Skin epidermis (tissue), 12 donors: Measurements from ENCODE around the gene CLIP1.
A peak's percentile ranks its signal among the peaks of the same experiment; 100 is the strongest.

Source experiments
- H3K27ac ChIP-seq, 21 experiments: fragments of 200-600 bp; sonication (generic) in 11 of 21; one replicate each; pipeline ENCODE4 v1.5.0; 2020; ENCODE audit warnings: mild to moderate bottlenecking in 3 of 21, inconsistent platforms in 2 of 21, moderate library complexity in 2 of 21
- H3K4me3 ChIP-seq, 7 experiments: fragments of 200-600 bp; sonication (generic) in 2 of 7; one replicate each; pipeline ENCODE4 v1.5.0; 2020; ENCODE audit warnings: inconsistent platforms in 2 of 7, mild to moderate bottlenecking in 2 of 7, moderate library complexity in 1 of 7

The CLIP1 gene

GRCh38 chr12:122226366-122227125, 195.9 kb downstream of the CLIP1 start:
- peak overlapping the region; percentile 23 to 70 (median 38) for H3K4me3 ChIP-seq
- H3K27ac ChIP-seq: peak overlapping the region in 4 of 21 experiments; percentile 17 to 93 (median 36)

GRCh38 chr12:122225683-122226365, 196.6 kb downstream of the CLIP1 start, which contains the start of gene DIABLO:
Gene DIABLO, minus strand, starts transcription at chr12:122226052. Its CDS starts 38 bp downstream, at chr12:122226014.
- H3K27ac ChIP-seq: peak within 1 kb of the TSS; percentile 65 to 96 (median 91)
- H3K4me3 ChIP-seq: peak within 1 kb of the TSS; percentile 56 to 95 (median 70)
